ENCODE data around the gene RFPL1. TPM values are rescaled to one million over a fixed set of nuclear protein-coding genes. Genes with fewer than 3 reads are reported as not detected.

Gene RFPL1
- total RNA-seq, 1 donor from 2014 or later = not detected

DNA sequence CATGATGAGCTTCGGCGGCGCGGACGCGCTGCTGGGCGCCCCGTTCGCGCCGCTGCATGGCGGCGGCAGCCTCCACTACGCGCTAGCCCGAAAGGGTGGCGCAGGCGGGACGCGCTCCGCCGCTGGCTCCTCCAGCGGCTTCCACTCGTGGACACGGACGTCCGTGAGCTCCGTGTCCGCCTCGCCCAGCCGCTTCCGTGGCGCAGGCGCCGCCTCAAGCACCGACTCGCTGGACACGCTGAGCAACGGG lies 41.8 kb downstream of the RFPL1 start:
- Mint-ChIP-seq H3K9me3 (ENCODE audit: unreplicated experiment) (no peaks in the 10 kb centered on the region), H3K27me3 (ENCODE audit: unreplicated experiment) (peaks cover 51% of the 10 kb centered on the region), H3K4me1 (ENCODE audit: unreplicated experiment) (peaks cover 20% of the 10 kb centered on the region), H3K27ac (ENCODE audit: unreplicated experiment) (no peak overlapping the region), H3K4me3 (ENCODE audit: unreplicated experiment) (peak overlapping the region; percentile 26), H3K36me3 (ENCODE audit: unreplicated experiment) (no peaks in the 10 kb centered on the region)
- no peak for DNase-seq (ENCODE audit: extremely low spot score, unreplicated experiment)
- TF ChIP-seq, protein P1, sequence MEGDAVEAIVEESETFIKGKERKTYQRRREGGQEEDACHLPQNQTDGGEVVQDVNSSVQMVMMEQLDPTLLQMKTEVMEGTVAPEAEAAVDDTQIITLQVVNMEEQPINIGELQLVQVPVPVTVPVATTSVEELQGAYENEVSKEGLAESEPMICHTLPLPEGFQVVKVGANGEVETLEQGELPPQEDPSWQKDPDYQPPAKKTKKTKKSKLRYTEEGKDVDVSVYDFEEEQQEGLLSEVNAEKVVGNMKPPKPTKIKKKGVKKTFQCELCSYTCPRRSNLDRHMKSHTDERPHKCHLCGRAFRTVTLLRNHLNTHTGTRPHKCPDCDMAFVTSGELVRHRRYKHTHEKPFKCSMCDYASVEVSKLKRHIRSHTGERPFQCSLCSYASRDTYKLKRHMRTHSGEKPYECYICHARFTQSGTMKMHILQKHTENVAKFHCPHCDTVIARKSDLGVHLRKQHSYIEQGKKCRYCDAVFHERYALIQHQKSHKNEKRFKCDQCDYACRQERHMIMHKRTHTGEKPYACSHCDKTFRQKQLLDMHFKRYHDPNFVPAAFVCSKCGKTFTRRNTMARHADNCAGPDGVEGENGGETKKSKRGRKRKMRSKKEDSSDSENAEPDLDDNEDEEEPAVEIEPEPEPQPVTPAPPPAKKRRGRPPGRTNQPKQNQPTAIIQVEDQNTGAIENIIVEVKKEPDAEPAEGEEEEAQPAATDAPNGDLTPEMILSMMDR (IDR thresholded peaks at IDR 0.05) = no peak

DNA sequence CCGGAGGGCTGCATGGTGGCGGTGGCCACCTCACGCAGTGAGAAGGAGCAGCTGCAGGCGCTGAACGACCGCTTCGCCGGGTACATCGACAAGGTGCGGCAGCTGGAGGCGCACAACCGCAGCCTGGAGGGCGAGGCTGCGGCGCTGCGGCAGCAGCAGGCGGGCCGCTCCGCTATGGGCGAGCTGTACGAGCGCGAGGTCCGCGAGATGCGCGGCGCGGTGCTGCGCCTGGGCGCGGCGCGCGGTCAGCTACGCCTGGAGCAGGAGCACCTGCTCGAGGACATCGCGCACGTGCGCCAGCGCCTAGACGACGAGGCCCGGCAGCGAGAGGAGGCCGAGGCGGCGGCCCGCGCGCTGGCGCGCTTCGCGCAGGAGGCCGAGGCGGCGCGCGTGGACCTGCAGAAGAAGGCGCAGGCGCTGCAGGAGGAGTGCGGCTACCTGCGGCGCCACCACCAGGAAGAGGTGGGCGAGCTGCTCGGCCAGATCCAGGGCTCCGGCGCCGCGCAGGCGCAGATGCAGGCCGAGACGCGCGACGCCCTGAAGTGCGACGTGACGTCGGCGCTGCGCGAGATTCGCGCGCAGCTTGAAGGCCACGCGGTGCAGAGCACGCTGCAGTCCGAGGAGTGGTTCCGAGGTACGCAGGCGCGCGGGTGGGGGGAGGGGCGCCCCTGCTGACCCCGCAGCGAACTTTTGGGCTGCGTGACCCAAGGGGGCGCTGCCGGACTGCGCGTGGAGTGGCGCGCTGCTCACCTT lies 42.3 kb downstream of the RFPL1 start:
- Mint-ChIP-seq H3K9me3 (ENCODE audit: unreplicated experiment) (no peaks in the 10 kb centered on the region), H3K4me3 (ENCODE audit: unreplicated experiment) (peak overlapping the region; percentile 67), H3K36me3 (ENCODE audit: unreplicated experiment) (no peaks in the 10 kb centered on the region), H3K27ac (ENCODE audit: unreplicated experiment) (no peak overlapping the region), H3K4me1 (ENCODE audit: unreplicated experiment) (peaks cover 20% of the 10 kb centered on the region), H3K27me3 (ENCODE audit: unreplicated experiment) (peaks cover 46% of the 10 kb centered on the region)
- TF ChIP-seq, protein P1 (IDR thresholded peaks at IDR 0.05) = no peak
- no peak for DNase-seq (ENCODE audit: extremely low spot score, unreplicated experiment)

DNA sequence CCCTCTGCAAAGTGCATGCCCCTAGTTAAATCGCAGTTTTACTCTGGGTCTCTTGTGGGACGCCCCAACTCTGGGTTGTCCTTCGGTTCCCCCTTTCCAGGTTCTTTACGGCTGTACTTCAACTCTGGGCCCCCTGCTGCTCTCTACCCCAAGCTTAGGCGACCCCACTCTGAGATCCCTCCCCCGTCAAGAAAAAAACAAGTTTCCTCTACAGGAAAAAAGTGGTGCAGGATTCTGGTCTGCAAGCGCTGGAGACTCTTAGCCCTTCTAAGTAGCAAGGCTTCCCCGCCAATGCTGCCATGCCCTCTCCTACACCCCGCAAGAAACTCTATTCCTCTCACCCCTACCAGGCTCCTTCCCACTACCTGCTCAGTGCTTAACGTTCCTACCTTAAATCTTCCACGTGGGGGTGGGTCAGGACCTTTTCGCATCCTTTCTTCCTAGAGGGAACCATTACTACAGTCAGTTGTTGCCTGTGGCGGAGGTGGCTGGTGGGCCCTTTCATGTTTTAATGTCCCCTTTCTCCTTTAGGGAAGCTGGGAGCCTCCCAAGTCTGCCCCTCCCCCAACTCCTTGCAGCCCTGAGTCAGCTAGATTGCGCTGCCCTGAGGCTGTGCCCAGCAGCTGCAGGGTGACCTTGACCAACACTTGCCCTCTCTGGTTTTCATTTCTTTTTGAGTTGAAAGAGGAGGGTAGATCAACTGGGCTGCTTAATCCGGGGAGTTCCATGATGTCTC lies 43.0 kb downstream of the RFPL1 start:
- Mint-ChIP-seq H3K36me3 (ENCODE audit: unreplicated experiment) (no peaks in the 10 kb centered on the region), H3K27me3 (ENCODE audit: unreplicated experiment) (peaks cover 39% of the 10 kb centered on the region), H3K4me3 (ENCODE audit: unreplicated experiment) (peak overlapping the region; percentile 67), H3K4me1 (ENCODE audit: unreplicated experiment) (peaks cover 20% of the 10 kb centered on the region), H3K9me3 (ENCODE audit: unreplicated experiment) (no peaks in the 10 kb centered on the region), H3K27ac (ENCODE audit: unreplicated experiment) (no peak overlapping the region)
- no peak for DNase-seq (ENCODE audit: extremely low spot score, unreplicated experiment)
- TF ChIP-seq, protein P1 (IDR thresholded peaks at IDR 0.05) = no peak

DNA sequence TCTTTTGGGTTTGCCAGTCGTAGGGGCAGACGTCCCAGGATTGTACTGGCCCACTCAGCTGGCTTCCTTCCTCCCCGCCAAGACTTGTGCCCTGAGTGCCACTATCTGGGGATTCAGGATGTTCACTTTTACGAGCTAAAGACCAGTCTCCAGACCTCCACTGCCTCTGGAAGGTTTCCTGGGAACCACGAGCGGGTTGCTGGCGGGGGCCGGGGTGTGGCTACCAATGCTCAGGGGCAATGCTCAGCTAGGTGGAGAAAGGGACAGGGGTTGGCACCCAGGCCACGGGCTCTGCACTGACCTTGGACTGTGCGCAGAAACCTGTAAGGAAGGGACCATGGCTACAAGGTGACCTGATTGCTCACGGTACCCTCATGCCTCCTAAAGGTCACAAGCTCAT lies 43.9 kb downstream of the RFPL1 start:
- H3K9me3 Mint-ChIP-seq (ENCODE audit: unreplicated experiment) = no peaks in the 10 kb centered on the region

DNA sequence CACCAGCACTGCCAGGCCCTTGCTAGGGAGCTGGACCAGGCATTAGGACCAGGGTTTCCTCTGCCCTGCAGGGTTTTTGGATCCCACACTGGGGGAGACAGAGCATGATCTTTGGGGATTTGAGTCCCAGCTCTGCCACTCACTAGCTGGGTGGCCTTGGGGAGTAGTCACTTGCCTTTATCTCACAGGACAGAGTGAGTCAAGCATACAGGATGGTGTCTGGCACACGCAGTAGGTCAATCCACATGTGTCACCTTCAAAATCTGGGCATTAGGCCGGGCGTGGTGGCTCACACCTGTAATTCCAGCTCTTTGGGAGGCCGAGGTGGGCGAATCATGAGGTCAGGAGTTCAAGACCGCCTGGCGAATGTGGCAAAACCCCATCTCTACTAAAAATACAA lies 44.3 kb downstream of the RFPL1 start:
- Mint-ChIP-seq H3K9me3 (ENCODE audit: unreplicated experiment) (no peaks in the 10 kb centered on the region), H3K36me3 (ENCODE audit: unreplicated experiment) (no peaks in the 10 kb centered on the region), H3K4me3 (ENCODE audit: unreplicated experiment) (no peak overlapping the region), H3K27ac (ENCODE audit: unreplicated experiment) (no peak overlapping the region), H3K4me1 (ENCODE audit: unreplicated experiment) (peaks cover 20% of the 10 kb centered on the region), H3K27me3 (ENCODE audit: unreplicated experiment) (peaks cover 34% of the 10 kb centered on the region)
- no peak for DNase-seq (ENCODE audit: extremely low spot score, unreplicated experiment)
- TF ChIP-seq, protein P1 (IDR thresholded peaks at IDR 0.05) = no peak

More for the DNA sequence above, 43.9 kb downstream of the RFPL1 start:
- H3K4me3 Mint-ChIP-seq (ENCODE audit: unreplicated experiment) = no peak overlapping the region
- H3K36me3 Mint-ChIP-seq (ENCODE audit: unreplicated experiment) = no peaks in the 10 kb centered on the region
- no peak overlapping the region for H3K27ac Mint-ChIP-seq (ENCODE audit: unreplicated experiment)
- TF ChIP-seq, protein P1 (IDR thresholded peaks at IDR 0.05) = no peak
- no peak for DNase-seq (ENCODE audit: extremely low spot score, unreplicated experiment)
- H3K4me1 Mint-ChIP-seq (ENCODE audit: unreplicated experiment) = peaks cover 20% of the 10 kb centered on the region
- peaks cover 35% of the 10 kb centered on the region for H3K27me3 Mint-ChIP-seq (ENCODE audit: unreplicated experiment)
